Measurements from ENCODE around the gene ASPG.

- TF ChIP-seq CTCF (conservative IDR thresholded peaks at IDR 0.05) (no peak), EZH2 (IDR thresholded peaks at IDR 0.05; ENCODE audit: low read depth) (no peak)
Measured at GRCh38 chr14:104107611-104108569, 22.4 kb downstream of the ASPG start.

Data from PC-9 (cell line).